AG08395 (cell line): ENCODE results near the gene FAT2.

Source experiments
- DNase-seq: peaks from one replicate; pipeline ENCODE4 v3.0.0; 2012; ENCODE audit warnings: mixed read lengths, low spot score

FAT2 gene

GRCh38 chr5:151591144-151591819, at the start of gene FAT2:
TSS of gene FAT2 (minus strand) at chr5:151591331. CDS start at chr5:151568931, 22,400 bp downstream.
- DNase-seq: no peak

DNA sequence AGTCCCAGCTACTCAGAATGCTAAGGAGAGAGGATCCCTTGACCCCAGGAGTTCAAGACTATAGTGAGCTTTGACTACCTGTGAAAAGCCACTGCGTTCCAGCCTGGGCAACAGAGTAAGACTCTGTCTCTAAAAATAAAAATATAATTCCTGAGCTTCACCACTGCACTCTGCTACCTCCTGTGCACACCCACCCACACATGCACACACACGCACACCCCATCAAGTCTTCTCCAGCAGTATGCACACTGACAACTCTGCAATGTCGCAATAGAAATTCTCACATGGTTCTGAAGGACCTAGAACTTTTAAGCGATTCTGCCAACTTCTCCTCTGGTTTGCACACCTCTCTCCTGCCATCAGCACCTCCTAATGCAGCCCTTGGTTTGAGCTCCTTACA, 47.5 kb upstream of the FAT2 start:
- no peak for DNase-seq

DNA sequence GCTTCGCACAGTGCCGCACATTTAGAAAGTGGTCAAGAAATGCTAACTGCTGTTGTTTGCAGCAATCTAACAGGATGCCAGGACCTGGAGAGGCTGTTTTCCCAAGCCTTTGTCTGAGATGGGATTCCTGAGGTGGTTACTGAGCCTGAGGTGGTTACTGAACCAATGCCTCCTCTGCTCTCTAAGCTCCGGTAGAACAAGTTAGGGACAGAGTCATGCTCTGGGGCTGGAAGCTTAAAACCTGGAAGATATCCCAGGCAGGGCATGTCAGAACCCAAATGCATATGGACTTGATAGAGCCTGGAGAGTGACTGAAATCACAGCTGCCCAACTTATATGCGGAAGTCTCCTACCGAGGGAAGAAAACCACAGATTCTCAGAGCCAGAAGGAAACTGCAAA, 46.5 kb upstream of the FAT2 start:
- no peak for DNase-seq

- DNase-seq: no peak
Measured at GRCh38 chr5:151633892-151634291, 42.8 kb upstream of the FAT2 start.

GRCh38 chr5:151632941-151633340, 41.8 kb upstream of the FAT2 start:
- DNase-seq: no peak

DNA sequence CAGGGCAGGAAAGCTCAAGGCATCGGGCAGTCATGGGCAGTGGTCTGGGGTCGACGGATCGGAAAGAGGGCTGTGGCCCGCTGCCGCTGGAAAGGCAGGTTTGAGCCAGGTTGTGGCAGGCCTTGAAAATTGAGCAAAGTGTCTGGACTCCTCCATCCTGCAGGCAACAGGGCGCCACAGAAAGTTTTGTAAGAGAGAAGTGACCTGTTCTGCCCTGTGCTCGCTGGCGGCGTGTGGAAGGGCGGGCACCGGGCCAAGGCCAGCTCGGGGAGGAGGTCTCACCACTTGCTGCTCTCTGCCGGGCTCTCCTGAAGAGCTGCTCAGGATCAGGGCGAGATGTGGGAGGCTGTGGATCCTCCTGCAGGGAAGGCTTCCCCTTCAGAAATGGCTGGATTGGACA, 41.4 kb upstream of the FAT2 start:
- DNase-seq: no peak

DNA sequence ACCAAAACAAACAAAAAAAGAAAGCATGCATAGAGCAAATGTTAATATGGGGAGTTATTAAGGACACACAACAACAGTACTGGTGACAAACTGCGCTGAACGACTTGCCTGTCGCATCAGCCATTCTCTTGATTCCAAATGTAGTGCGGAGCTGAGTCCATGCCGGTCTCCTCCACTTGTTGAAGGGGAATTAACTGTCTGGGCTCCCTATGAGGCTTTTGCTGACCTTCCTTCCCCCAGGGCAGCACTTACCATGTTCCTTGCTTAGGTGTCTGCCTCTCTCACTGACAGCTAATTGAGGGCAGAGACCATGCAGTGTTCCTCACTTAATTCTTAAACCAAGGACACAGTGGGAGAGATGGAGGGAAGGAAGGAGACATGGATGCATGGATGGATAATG, 40.8 kb upstream of the FAT2 start:
- no peak for DNase-seq

GRCh38 chr5:151630088-151630487, 39.0 kb upstream of the FAT2 start:
- no peak for DNase-seq

GRCh38 chr5:151628112-151628823, 37.1 kb upstream of the FAT2 start:
- peak; percentile 71 for DNase-seq

GRCh38 chr5:151627650-151628049, 36.5 kb upstream of the FAT2 start:
- no peak for DNase-seq

- no peak for DNase-seq
Measured at GRCh38 chr5:151625285-151625684, 34.2 kb upstream of the FAT2 start.

GRCh38 chr5:151624476-151624875, 33.3 kb upstream of the FAT2 start:
- DNase-seq: no peak

DNA sequence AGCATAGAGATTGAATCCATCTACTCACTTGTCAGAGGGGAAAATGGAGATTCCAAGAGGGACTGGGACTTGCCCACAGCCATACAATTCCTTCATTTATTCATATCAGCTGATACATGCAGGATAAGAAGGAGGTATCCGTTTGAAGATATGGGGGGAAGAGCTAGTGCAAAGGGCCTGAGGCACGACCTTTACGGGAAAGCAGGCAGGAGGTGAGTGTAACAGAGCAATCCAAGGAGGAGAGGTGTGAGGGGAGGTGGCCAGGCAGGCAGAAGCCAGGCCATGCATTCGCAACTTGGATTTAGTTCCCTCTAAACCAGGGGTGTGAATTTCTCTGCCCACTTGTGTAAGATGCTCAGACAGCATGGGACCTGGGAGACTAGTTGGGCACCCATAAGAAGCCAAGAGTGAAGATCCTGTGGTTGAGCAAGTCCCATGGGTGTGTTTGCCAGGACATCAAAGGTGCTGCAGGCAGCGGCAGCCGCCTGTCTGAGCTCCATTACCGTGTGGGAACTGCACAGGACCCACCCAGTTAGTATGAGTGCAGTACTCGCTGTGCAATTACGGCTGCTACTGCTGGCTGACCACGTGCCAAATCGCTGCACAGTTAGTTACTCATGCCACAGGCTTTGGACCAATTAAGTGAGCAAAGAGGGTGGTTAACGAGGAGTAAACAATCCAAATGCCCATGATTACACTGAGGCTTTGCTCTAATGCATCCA, 31.4 kb upstream of the FAT2 start:
- DNase-seq: no peak

GRCh38 chr5:151620461-151620840, 29.3 kb upstream of the FAT2 start:
- no peak for DNase-seq

DNA sequence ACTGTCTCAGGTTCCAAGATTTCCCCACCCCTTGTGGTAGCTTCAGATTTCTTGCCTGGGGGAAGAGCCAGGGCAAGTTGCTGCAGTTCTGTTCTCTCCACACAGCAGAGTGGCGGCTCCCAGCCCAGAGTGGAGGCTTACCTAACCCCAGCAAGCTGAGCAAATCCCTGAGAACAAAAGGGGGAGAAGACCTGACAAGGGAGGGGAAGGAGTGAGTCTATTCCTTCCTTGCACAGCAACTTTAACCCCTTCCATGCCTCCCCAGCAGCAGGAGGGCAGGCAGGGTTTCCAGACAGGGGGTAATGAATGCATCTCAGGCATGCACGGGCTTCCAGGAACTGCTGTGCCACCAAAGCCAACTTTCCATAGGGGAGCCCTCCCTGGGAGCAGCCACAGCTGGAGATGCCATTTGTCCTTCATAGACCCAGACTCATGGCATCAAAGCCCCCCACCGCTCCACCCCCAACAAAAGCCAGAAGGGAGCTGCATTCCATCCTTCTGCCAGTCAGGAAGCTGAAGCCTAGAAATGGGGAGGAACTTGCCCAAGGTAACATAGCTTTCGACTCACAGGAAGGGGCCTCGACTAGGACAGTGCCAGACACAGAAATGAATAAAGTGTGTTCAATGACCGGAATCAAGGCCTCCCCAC, 28.8 kb upstream of the FAT2 start:
- no peak for DNase-seq

GRCh38 chr5:151618907-151619306, 27.8 kb upstream of the FAT2 start:
- no peak for DNase-seq

- DNase-seq: no peak
Measured at GRCh38 chr5:151617841-151618710, 26.9 kb upstream of the FAT2 start.

- no peak for DNase-seq
Measured at GRCh38 chr5:151617383-151617840, 26.3 kb upstream of the FAT2 start.

DNA sequence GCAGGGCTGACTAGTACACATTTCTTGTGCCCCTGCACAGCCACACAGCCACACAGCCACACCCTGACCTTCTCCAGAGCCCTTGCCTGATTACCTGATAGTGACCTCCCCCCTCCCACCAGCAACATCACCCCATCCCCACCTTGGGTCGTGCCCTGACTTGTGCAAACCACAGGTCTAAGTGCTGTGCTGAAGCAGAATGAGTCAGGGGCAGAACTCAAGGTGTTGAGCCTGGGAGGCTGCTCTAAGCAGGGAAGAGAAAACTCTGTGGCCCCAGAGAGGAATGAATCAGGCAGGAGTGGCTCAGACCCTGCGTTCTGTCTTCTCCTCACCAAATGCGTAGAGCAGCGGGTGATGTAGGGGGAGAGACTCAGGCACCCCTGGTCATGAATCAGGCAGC, 24.3 kb upstream of the FAT2 start:
- DNase-seq: no peak

- DNase-seq: no peak
Measured at GRCh38 chr5:151614565-151614964, 23.4 kb upstream of the FAT2 start.

GRCh38 chr5:151612689-151613427, 21.7 kb upstream of the FAT2 start:
- no peak for DNase-seq
